Activated T-helper 1 cell treated with anti-CD3 and anti-CD28 coated beads, Interleukin-2, amount 50 U/mL, for 16 hours (primary cell): ENCODE results near the gene GCNT1.
"Not testable (repeated sequence)": the region's sequence is repeated elsewhere in the genome, so short reads cannot be mapped to it uniquely, and the experiment has no call there.

Experiments used
- DNase-seq, 2 donors: peaks; one replicate each; pipeline ENCODE4 v3.0.0-alpha.2; 2020; ENCODE audit warnings: low read depth in 1 of 2, low spot score in 1 of 2

Gene GCNT1

GRCh38 chr9:76441551-76442322 is 17.2 kb upstream of the GCNT1 start:
- DNase-seq: no peak

GRCh38 chr9:76443887-76444286 is 15.1 kb upstream of the GCNT1 start:
- no peak for DNase-seq

GRCh38 chr9:76444322-76444929 is 14.6 kb upstream of the GCNT1 start:
- no peak for DNase-seq

- no peak for DNase-seq
Measured at GRCh38 chr9:76445976-76446375, 13.0 kb upstream of the GCNT1 start.

GRCh38 chr9:76448501-76448900 is 10.5 kb upstream of the GCNT1 start:
- no peak for DNase-seq

GRCh38 chr9:76451234-76451633 is 7.7 kb upstream of the GCNT1 start:
- no peak for DNase-seq

GRCh38 chr9:76452839-76453238 is 6.1 kb upstream of the GCNT1 start:
- DNase-seq: no peak

GRCh38 chr9:76453785-76454184 is 5.2 kb upstream of the GCNT1 start:
- no peak for DNase-seq

- no peak for DNase-seq
Measured at GRCh38 chr9:76454311-76454710, 4.7 kb upstream of the GCNT1 start.

GRCh38 chr9:76456202-76456926 is 2.6 kb upstream of the GCNT1 start:
- DNase-seq: no peak

- no peak for DNase-seq
Measured at GRCh38 chr9:76459694-76460635, 983 bp downstream of the GCNT1 start.

GRCh38 chr9:76462126-76462525 is 3.1 kb downstream of the GCNT1 start:
- DNase-seq: no peak

- DNase-seq: no peak
Measured at GRCh38 chr9:76463211-76463610, 4.2 kb downstream of the GCNT1 start.

- DNase-seq: no peak
Measured at GRCh38 chr9:76464706-76465105, 5.7 kb downstream of the GCNT1 start.

GRCh38 chr9:76465442-76466298 is 6.7 kb downstream of the GCNT1 start:
- DNase-seq: no peak

GRCh38 chr9:76466299-76466605 is 7.3 kb downstream of the GCNT1 start:
- no peak for DNase-seq

- DNase-seq: no peak
Measured at GRCh38 chr9:76474419-76474818, 15.4 kb downstream of the GCNT1 start.

- DNase-seq: no peak
Measured at GRCh38 chr9:76475686-76476085, 16.7 kb downstream of the GCNT1 start.

GRCh38 chr9:76477818-76478217 is 18.8 kb downstream of the GCNT1 start:
- not testable (repeated sequence) for DNase-seq

- no peak for DNase-seq
Measured at GRCh38 chr9:76478226-76478625, 19.2 kb downstream of the GCNT1 start.
